Measurements from ENCODE around the gene RALGPS1. TPM values are rescaled to one million over a fixed set of nuclear protein-coding genes. Genes with fewer than 3 reads are reported as not detected.

RALGPS1 gene
- total RNA-seq, 1 experiment from 2014 or later = 18.6 TPM

GRCh38 chr9:126947529-126947928 is 32.9 kb downstream of the RALGPS1 start:
- TF ChIP-seq, protein P1, sequence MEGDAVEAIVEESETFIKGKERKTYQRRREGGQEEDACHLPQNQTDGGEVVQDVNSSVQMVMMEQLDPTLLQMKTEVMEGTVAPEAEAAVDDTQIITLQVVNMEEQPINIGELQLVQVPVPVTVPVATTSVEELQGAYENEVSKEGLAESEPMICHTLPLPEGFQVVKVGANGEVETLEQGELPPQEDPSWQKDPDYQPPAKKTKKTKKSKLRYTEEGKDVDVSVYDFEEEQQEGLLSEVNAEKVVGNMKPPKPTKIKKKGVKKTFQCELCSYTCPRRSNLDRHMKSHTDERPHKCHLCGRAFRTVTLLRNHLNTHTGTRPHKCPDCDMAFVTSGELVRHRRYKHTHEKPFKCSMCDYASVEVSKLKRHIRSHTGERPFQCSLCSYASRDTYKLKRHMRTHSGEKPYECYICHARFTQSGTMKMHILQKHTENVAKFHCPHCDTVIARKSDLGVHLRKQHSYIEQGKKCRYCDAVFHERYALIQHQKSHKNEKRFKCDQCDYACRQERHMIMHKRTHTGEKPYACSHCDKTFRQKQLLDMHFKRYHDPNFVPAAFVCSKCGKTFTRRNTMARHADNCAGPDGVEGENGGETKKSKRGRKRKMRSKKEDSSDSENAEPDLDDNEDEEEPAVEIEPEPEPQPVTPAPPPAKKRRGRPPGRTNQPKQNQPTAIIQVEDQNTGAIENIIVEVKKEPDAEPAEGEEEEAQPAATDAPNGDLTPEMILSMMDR (conservative IDR thresholded peaks at IDR 0.05) = peak; percentile 70
- Histone ChIP-seq H3K4ac (ENCODE audit: low read depth, low read length) (no peak overlapping the region), H4K91ac (ENCODE audit: insufficient read length, low read depth, low read length) (no peak overlapping the region), H2BK20ac (ENCODE audit: low read depth, low read length, poor library complexity, severe bottlenecking) (no peak overlapping the region), H3K4me1 (ENCODE audit: insufficient read depth, low read length) (no peaks in the 10 kb centered on the region; the same call in 1 of the 2 replicates), H3K56ac (ENCODE audit: insufficient read length, low read depth, low read length) (no peak overlapping the region), H2BK12ac (ENCODE audit: insufficient read length, low read depth, low read length) (no peak overlapping the region), H3K18ac (ENCODE audit: insufficient read length, low read depth, low read length) (no peak overlapping the region), H2BK15ac (ENCODE audit: low read depth, low read length) (no peak overlapping the region), H4K20me1 (ENCODE audit: control insufficient read depth, insufficient read depth, insufficient read length) (no peaks in the 10 kb centered on the region), H3T11ph (ENCODE audit: low read length) (no peak overlapping the region), H3K23me2 (ENCODE audit: insufficient read length, low read depth, low read length, poor library complexity, severe bottlenecking) (no peaks in the 10 kb centered on the region), H2BK120ac (ENCODE audit: low read depth, low read length, poor library complexity, severe bottlenecking) (no peak overlapping the region), H3K79me1 (ENCODE audit: insufficient read depth, low read depth, low read length, poor library complexity, severe bottlenecking) (no peaks in the 10 kb centered on the region), H2BK5ac (ENCODE audit: insufficient read length, low read length) (no peak overlapping the region), H3K9ac (ENCODE audit: extremely low read depth, insufficient read length, low read length) (no peak overlapping the region), H3K23ac (ENCODE audit: insufficient read length, low read depth, low read length) (no peak overlapping the region), H3K4me2 (ENCODE audit: insufficient read depth, insufficient read length, low read length) (no peak overlapping the region), H3K27me3 (ENCODE audit: insufficient read depth, low read length) (no peaks in the 10 kb centered on the region), H3K27ac (ENCODE audit: insufficient read length, low read depth, low read length) (no peak overlapping the region), H4K8ac (replicated peaks; ENCODE audit: insufficient read length, low read depth, low read length) (no peak overlapping the region), H3K14ac (ENCODE audit: insufficient read depth, low read length) (no peak overlapping the region), H4K5ac (ENCODE audit: insufficient read length, low read depth, low read length) (no peak overlapping the region), H3K79me2 (ENCODE audit: insufficient read depth, low read length) (no peaks in the 10 kb centered on the region), H2AK5ac (ENCODE audit: insufficient read length, low read length) (no peak overlapping the region), H2AFZ (ENCODE audit: low read length) (no peak overlapping the region), H3K9me3 (ENCODE audit: control insufficient read depth, low read depth, low read length) (no peaks in the 10 kb centered on the region)
- Mint-ChIP-seq H3K9me3 (no peaks in the 10 kb centered on the region), H3K4me3 (no peak overlapping the region), H3K4me1 (peaks cover 11 to 14% of the 10 kb centered on the region in 2 experiments), H3K36me3 (ENCODE audit: insufficient read depth in 1 of 3, low read depth in 3 of 3) (no peaks in the 10 kb centered on the region), H3K27me3 (ENCODE audit: low read depth) (no peaks in the 10 kb centered on the region), H3K27ac (no peak overlapping the region; a peak in 1 of 7 replicates)
- DNase-seq = peak; percentile 65
- WGBS (ENCODE audit: extremely low coverage, insufficient read length, low lambda C conversion rate) = no CpG with 5 or more reads among the region's 1 CpG

Measured in H9 (cell line).